Stimulated activated CD4-positive, alpha-beta T cell treated with anti-CD3 and anti-CD28 coated beads, TNF-alpha, amount 100 ng/mL, for 4 hours (primary cell): ENCODE data around the gene ARHGEF6.
"Not testable (repeated sequence)": the region's sequence is repeated elsewhere in the genome, so short reads cannot be mapped to it uniquely, and the experiment has no call there.

Source experiments
- DNase-seq, 3 experiments: peaks; one replicate each; pipeline ENCODE4 v3.0.0-alpha.2; 2020; ENCODE audit warnings: low read depth in 3 of 3

ARHGEF6 gene

GRCh38 chrX:136783159-136783558, 2.4 kb upstream of the ARHGEF6 start:
- no peak for DNase-seq

- no peak for DNase-seq
Measured at GRCh38 chrX:136781180-136781797, 557 bp upstream of the ARHGEF6 start.

DNA sequence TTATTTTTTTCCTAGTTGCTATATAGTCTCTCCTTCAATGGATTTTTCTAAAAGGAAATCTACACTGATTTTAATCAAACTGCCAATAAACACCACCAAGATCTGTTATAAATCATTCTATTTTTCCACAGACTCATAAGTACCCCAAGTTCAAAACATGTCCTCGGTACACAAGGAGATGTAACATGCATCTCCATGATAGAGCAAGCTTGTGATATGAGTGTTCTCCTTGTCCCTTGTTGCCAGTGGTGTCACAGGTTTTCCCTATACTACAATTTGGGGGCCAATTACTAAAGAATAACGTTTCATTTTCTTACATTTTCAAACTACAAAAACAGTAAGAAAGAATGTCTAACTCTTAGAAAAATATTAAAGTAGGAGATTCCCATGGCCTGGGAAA, 491 bp downstream of the ARHGEF6 start:
- no peak for DNase-seq

DNA sequence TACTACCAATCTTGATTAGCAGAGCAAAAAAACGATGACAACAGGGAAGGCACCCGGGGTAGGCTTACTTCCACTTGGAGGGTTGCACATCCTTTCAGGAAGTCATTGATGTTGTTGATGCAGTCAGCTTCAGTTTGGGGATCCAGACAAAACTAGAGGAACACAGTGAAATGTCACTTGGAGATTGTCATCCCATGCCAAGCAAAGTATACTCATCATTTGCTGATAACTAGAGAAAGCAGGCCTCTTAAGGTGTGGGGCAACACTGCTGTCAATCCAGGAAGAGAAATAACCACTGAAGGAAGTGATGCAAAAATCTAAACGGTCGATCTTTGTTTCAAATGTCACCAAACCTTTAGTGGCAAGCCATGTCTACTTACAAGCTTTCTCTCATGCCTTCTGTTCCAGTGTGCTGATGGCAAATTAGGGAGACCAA, 1.4 kb downstream of the ARHGEF6 start:
- no peak for DNase-seq

DNA sequence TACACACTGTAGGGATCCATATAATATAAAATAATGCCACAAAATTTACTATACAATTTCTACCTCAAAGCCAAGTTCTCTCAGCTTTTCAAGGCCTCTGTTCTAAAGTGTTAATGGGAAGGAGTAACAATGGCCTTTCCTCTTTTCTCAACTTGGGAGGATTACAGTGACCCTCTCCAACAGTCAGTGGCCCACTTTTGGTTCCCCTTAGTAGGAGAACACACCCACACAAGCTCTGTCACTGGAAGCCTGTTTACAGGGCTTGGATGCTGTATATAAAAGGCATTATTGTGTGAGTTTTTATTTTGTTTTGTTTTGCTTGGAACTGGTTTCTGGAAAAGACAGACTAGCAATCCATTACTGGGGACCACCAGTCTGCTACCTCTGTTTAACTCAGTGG, 1.8 kb downstream of the ARHGEF6 start:
- no peak for DNase-seq

DNA sequence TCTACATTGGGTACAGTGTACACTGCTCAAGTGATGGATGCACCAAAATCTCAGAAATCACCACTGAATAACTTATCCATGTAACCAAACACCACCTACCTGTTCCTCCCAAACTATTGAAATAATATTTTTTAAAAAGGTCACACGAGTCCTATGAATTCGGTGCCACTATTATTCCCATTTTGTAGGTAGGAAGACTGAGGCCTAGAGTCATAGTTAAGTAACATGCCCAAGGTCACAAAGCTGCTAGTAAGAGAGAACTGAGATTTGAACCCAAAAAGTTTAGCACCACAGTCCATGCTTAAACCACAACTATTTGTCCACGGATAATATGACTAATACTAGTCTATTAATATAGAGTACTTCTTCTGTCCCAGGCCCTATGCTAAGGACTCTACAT, 2.7 kb downstream of the ARHGEF6 start:
- DNase-seq = no peak

- no peak for DNase-seq
Measured at GRCh38 chrX:136773648-136774047, 7.1 kb downstream of the ARHGEF6 start.

- not testable (repeated sequence) for DNase-seq
Measured at GRCh38 chrX:136771869-136772268, 8.9 kb downstream of the ARHGEF6 start.

DNA sequence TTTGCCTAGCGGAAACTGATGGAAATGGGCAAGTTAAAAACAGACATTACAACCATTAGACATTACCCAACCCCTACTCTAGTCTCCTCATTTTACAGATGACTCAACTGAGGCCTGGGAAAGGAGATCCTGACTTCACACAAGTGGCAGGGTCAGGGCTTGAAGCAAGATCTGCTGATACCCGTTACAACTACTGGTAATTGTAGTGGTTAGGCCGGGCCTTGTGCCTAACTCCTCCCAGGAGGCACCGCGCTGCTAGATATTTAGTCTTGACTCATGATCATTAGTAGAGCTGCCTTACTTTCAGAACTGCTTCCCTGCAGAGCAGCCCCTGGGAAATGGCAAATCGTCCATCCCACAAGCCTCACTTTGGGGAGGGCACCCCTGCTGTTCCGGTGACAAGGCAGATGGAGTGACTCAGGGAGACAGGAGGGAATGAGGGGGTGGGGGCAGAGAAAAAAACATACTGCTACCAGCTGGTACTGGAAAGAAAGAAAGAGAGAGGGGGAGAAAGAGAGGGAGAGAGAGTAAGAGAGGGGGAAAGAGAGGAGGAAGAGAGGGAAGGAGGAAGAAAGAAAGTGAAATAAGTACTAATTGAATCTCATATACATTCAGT, 12.2 kb downstream of the ARHGEF6 start:
- no peak for DNase-seq

DNA sequence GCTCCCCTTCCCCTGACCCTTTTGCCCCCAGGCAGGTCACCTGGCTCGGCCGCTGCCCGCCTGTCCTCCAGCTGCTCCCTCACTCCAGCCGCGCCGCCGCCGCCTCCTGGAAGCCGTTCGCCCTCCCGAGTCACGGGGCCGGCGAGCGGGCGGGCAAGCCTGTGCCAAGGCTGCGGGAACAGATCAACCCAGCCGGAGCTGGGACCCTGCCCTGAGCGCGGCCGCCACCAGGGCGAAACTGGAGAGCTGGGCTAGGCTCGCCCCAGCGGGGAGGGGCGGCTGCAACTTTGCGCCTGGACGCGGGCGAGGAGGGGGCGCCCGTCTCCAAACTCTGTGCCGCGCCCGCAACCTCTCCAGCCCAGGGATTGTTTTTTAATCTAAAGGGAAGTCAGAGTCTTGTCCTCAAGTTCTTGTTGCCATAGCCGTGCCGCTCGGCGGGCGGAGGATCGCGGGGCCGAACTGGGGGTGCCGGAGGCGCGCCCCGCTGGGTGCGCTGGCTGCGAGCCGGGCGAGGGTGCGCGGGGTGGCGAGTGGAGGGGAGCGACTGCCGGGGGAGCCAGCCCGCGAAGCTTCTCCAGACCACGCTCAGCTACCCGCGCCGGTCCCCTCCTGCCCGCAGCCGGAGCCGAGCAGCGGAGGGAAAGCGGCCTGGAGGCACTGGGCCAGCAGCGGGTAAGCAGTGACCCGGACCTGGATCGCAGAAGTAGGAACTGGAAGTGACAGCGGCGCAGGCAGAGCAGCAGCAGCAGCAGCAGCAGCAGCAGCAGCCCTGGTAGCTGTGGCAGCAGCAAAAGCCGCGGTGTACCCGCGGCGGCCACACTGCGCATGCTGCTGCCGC, 13.4 kb downstream of the ARHGEF6 start:
- DNase-seq = no peak

DNA sequence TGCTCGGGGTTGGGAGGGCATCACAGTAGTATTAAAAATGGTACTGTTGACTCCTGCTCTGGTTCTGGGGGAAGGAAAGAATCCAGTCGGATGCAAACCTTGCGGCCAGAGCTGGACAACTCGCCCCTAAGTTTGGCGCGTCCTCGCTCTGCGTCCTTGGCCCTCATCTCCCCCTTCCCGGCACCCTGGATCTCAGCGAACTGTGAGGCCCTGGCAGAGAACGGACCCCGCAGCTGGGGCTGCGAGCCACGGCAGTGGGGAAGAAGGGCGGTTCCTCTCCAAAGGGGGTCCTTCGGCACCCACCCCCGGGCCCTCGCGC, 14.0 kb downstream of the ARHGEF6 start:
- DNase-seq = no peak

DNA sequence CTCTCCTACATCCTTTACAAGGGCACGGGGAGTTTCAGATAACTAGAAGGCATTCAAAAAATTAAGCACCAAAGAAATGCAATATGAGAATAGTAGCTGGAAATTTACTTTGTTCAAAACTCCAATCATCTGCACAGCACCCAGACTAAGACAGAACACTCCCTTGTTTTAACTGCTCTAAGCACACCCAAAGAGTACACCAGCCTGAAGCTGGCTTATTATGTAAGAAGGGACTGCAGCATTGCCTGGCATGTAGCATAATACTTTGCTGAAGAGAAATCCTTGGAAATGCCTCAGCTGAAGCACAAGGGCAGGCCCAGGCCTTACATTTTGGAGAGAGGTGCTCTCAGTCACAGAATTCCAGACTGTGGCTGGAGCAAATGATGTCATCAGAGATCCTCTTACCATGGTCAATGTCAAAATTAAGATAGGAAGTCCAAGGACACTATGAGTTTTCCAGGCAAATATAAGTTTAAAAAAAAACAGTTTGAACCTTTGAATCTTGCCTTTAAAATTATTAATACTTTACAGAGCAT, 14.8 kb downstream of the ARHGEF6 start:
- DNase-seq = no peak

- DNase-seq = no peak
Measured at GRCh38 chrX:136764206-136764605, 16.5 kb downstream of the ARHGEF6 start.

DNA sequence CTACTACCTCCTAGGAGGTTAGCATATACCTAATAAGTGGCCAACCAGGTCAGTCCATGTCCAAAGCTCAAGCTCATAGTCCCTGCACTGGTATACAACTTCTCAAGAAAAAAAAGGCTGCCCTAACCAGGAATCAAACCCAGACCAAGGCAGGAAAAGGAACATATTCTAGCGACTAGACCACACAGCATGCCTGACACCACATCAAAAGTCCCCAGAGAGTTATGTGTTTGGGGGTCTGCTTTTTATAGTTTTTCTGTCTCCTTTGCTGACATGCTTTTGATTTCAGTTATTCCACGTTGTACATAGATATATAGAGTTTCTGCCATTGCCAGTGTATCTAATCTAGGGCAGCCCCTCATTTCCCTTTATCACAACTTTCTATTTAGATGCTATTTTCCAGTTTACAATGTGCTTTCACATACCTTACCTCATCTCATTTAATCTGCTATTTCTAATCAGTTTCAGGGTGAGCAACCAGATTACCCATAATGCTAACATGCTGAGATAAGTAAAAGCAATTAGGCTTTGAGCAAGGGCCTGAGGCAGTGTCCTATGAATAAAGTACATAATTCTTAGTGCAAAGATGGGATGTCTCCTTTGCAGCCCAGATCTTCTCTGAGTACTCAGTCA, 17.8 kb downstream of the ARHGEF6 start:
- DNase-seq = no peak

DNA sequence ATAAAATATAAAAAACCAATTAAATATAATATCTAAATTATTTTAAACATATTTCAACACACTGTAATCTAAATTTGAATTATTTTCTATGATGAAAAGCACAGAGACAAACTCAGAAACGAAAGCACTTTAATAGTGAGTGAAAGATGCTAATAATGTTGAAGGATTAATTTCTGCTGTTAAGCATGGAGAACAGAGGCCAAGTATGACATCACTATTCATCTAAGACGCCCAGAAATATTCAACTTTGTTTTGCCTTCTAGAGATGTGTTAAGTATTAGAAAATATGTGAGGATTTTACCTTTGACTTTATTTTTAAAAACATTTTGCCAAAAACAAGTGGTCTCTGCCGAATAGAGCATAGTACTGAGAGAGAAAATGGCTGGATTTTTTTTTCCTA, 19.3 kb downstream of the ARHGEF6 start:
- DNase-seq = no peak

DNA sequence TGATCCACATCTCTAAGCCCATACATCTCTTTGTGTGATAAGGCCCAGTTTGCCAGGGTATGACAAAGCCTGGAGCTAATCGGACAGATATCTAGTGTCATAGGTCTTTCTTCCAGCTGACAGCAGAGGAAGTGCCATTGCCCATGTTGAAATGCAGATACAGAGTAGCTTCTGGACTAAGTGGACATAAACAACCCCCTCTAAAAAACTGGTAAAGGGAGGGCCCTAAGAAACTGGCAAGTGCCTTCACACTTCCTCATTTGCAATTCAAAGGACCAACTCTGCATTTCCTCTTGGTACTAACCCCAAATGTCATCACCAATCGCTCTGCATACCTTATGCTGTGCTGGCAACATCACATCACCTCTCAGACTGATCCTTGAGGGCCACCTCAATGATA, 20.8 kb downstream of the ARHGEF6 start:
- DNase-seq = no peak

GRCh38 chrX:136755411-136755810, 25.3 kb downstream of the ARHGEF6 start:
- DNase-seq = no peak

DNA sequence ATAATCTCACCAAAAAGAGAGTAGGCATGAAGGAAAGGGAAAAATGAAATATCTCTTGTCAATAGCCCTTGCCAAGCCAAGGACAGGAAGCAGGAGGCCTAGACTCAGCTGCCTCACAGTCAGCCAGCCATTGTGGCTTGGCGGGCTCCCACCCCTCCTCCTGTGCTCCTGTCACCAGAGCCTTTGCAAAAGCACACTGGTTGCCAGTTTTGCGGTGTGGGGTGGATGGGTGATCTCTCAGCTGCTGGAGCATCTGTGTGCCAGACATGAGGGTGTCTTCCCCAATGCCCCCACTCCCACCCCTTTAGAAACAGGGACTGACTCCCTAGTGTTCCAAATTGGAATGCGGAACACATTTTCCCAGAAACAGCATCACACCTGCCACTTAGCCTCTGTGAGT, 26.1 kb downstream of the ARHGEF6 start:
- DNase-seq = no peak

DNA sequence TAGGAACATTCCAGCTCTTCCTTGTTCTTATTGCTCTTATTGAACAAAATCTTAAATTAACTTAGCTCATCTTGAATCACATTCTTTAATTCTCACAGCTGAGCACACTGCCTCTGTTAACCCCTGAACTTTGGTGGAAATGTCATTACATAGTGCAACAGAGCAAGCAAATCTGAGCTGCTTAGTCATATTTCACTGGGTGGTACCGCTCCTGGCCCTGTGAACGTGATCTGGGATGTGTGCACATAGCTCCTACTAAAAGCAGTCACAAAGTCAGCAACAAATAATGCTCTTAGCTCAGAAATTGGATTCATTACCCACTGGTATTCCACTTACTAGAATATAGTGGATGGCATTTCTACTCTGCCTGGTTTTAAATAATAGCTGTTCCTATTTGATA, 27.9 kb downstream of the ARHGEF6 start:
- DNase-seq = no peak

GRCh38 chrX:136752346-136752745, 28.4 kb downstream of the ARHGEF6 start:
- no peak for DNase-seq

- DNase-seq = no peak
Measured at GRCh38 chrX:136750364-136750763, 30.4 kb downstream of the ARHGEF6 start.
